GM18868 (cell line): ENCODE measurements around the gene PNPLA7.

Experiments used
- ATAC-seq: cut with Tn5 transposase; IDR thresholded peaks from one replicate; pipeline ENCODE4 v1.9.1; 2021; ENCODE audit warnings: mild to moderate bottlenecking, moderate library complexity; ENCODE audit not compliant: unreplicated experiment

PNPLA7 gene

DNA sequence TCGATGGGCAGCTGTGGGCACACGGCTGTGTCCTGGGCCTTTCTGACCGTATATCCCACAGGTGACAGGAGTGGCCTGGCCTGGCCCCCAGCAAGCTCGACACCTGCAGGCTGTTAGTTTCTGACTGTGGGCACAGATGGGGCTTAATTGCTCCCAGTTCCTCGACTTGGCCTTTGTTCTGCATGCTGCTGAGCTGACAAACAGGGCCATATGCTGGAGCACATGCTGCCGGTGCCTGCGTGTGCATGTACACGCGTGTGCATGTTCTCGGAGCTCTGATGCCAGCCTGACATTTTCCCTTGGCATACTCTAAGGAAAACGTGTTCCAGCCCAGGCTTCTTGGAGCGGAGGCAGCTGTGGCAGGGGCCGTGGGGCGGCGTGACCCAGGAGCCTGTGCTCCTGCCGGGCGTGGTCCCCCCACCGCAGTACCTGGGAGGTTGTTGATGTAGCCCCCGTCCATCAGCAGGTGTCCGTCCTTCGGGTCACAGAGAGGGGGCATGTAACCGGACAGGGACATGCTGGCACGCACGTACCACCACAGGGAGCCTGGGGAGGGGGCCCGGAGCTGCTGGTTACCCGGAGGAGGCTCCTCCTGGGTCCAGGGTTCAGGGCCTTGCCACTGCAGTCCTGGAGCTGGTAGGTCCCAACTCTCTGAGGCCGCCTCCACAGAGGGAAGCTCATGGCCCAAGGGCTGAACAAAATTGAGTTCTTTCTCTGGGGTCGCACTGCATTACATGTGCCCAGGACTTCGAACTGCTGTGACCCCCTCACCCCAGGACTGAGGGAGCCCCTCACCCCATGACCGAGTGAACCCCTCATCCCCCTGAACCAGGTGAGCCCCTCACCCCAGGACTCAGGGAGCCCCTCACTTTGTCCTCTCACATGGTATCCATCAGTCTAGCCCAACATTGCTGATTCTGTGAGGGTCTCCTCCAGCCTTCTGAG is 86.9 kb downstream of the PNPLA7 start:
- ATAC-seq, result no peak

DNA sequence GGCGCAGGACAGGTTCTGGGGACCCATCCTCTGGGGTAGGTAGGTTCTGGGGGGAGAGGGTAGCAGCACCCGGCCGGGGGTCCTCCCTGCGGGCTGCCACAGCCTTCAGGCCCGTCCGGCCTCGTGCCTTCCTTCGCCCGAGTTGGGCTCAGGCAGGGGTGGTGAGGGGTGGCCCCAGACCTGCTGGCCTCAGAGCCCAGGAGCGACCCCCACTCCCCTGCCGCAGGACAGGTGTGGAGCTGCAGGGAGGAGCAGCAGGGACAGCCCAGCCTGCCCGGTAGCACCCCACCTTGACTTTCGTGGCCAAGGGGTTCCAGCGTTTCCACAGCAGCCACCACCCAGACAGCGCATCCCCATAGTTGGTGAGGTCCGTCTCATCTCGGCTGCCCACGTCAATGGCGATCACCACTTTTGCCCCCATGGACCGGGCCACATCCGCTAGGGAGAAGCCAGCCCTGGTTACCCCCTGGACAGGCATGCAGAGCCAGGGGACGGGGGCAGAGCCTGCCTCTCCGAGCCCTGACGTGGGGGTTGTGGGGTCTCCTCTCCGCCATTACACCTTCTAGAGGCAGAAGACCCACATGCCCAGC is 87.7 kb downstream of the PNPLA7 start:
- ATAC-seq, result no peak

DNA sequence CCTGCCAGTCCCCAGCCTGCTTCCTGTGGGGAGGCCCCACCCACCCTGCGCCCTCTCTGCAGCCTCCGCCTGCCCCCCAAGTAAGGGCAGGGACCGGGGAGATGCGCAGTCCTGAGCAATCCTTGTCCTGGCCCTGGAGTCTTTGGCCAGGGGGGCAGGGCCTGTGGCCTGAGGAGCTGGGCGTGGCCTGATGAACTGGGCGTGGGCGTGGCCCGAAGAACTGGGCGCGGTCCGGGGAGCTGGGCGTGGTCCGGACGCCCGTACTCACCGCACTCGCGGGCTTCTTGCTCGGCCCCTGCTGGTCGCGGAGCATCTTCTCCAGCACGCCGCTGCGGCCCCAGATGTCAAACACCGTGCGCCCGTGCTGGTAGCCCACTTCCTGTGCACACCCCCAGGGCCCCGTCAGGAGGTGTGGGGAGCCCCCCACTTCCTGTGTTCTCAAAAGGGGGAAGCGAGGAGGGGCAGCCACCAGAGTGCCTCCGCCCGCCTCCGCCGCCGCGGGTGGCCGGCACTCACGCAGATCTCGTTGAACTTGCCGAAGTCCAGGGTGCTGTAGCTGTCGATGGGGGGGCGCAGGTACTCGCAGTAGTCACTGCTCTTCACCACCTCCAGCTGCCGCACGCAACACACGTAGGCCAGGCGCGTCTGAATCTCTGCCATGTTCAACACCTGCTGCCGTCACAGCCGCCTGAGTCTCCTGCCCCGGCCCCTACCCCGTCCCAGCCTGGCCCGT is 88.4 kb downstream of the PNPLA7 start:
- peak; percentile 65 for ATAC-seq

DNA sequence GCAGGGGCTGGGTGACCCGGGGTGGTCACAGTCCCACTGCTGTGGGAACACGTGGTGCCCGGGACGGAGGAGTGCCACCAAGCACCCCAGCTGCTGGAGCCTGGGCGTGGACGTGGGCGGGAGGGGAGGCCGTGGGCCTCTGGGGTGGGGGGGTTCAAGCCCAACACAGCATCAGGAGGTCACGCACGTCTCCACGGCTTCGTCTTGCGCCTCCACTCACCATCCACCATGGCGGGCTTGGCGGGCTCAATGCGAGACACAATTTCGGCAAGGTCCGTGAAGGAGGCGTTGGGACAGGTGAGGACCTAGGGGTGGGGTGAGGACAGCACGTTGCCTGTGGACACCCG is 88.9 kb downstream of the PNPLA7 start:
- no peak for ATAC-seq

DNA sequence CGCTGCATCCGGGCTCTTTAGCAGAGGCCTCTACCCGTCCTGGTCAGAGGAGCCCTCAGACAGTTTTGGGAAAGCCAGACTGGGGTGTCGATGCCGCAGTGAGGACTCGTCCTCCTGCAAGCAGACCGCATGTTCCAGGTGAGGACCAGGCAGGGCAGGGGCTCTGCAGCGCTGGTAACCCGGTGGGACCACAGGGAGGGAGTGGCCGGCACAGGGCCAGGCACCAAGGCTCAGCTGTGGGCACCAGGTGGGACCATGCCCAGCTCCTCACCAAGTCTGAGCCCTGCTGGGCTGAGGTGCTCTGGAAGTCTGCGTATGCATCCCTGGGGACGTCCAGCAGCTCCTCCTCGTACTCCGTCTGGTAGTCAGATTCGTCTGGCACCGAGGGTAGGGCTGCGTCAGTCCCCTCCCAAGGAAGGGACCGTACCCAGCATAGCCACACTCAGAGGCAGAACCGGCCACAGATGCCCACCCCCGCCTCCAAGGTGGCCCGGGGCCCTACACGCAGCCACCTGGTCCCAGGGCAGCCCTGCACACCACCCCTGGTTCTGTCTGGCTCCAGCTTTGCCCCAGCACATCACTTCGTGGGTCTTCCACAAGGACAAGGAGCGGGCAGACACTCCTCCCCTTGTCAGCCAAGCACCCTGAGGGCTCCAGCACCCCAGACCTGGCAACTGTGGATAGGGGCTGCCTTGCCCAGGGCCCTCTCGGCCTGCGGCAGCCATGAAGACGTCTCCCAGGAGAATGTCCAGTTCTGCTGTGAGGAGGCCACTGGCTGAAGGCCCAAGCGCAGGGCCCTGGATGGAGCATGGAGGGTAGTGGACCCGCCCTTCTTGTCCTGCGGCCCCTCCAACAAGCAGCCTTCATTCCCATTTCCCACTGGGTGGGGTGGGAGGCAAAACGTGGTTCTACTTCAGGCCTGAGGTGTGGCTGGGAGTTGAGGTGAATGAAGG is 89.6 kb downstream of the PNPLA7 start:
- no peak for ATAC-seq

DNA sequence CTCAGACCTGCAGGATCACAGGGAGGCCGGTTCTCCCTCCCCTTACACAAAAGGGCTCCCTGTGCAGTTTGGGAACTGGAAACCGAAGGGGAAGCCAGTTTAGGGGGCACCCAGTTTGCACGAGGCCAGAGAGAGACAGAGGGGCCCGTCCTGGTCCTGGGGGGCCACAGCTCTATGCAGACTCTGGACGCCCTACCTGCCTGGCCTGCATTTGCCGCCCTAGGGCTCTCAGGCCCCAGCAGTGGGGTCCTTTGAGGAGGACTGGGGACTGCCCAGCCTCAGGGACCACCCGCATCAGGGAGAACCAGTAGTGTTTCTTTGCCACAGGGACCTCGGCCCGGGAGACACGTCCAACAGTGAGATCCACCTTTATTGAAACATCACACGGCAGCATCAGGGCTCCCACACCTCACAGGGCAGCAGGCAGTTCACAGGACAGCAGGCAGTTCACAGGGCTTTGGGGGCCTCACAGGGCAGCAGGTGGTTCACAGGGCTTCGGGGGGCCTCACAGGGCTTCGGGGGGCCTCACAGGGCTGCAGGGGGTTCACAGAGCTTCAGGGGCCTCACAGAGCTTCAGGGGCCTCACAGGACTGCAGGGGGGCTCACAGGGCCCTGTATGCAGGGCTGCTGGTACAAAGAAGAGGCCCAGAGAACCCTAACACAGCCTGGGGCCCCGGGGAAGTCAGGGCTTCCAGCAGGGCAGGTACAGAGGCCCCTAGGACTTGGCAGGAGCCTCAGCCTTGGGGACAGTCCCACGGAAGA is 90.4 kb downstream of the PNPLA7 start:
- no peak for ATAC-seq

DNA sequence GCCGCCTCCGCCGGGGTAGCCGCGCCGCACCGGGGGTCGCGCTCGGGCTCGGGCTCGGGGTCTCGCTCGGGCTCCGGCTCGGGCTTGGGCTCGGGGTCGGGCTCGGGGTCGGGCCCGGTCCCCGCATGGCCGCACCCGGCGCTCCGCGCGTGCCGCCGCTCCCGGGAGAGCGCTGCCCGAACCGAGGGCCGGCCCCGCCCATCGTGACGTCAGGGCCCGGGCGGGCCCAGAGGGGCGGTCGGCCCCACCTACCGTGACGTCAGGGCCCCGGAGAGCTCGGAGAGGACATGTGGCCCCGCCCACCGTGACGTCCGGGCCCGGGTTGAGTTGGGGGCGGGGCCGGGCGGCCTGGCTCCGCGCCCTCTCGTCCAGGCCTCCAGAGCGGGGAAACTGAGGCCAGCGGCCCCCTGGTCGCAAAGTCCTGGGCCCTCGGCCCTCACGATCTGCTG is 91.0 kb downstream of the PNPLA7 start, which contains the start of gene NSMF:
Gene NSMF, minus strand, starts transcription at position 183 of the 449 bp plus-strand sequence. CDS start 232 bp downstream, outside the sequence.
- peak; percentile 68 for ATAC-seq

DNA sequence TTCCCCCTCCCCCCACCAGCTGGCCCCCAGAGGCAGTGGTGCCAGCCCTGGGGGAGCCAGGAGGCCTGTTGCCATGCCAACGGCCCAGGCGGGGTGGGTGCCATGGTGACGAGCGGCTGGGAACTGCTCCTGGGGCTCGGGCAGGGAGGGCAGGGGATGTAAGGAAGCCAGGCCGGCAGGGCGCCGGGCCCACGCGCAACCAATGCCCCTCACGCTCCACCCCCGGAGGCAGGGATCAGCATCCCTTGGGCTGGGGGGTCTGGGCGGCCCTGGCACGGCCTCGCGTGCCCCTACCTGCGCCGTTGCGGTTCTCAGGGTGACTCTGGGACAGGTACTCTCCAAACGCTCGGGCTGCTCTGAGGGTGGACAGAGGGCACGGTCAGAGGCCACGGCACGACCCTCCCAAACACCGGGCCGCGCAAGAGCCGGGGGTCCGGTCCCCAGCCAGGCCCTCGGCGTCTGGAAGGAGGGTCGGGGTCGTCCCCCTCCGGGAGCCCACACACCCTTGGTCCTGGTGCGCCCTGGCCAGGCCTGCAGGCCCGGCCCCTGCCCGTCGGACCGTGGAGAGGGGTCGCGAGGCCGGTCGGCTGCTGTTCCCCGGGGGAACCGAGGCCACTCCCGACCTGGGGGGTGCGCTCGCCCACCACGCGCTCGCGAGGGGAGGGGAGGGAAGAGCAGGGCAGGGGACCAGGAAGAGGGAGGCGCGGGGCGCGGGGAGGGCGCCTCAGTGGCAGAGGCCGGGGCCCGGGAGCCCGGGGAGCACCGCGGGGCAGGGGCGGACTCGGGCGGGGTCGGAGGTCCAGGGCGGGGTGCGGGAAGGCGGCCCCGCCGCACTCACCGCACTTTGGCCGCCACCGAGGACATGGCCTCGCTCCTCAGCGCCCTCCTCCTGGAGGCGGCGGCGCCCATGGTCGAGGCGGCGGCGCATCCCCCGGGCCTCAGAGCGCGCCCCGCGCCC is 91.7 kb downstream of the PNPLA7 start:
- peak; percentile 6 for ATAC-seq

DNA sequence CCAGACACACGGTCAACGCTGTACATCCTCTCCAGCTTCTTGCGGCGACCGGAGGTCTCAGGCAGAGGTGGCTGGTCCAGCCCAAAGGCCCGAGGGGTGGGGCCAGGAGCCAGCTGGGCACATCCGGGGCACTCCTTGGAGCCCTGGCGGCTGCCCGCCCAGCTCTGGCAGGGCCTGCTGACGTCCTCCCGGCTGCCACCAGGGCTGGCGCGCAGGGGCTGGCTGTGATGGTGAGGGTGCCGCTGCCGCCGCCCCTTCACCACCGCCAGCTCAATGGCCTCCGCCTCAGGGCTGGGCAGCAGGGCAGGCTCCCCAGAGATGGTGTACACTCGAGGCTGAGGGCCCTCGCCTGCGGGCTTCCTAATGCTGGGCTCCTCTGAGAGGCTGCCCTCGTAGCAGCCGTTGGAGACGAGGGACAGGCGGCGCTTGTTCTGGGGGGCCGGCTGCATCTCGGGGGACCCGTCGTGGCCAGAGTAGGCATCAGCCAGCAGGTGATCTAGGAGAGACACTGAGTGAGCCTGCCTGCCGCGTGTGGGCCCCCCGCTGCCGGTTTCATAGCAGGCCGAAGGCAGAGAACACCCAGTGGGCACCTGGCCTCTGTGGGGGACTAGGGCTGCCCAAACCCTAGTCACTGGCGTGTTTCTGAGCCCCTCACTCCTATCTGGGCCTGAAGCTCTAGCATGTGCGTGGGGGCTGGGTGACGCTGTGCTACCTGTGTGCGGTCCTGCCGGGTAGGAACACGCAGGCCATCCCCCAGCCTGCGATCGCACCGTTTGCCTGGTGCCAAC is 92.6 kb downstream of the PNPLA7 start:
- ATAC-seq, result no peak

DNA sequence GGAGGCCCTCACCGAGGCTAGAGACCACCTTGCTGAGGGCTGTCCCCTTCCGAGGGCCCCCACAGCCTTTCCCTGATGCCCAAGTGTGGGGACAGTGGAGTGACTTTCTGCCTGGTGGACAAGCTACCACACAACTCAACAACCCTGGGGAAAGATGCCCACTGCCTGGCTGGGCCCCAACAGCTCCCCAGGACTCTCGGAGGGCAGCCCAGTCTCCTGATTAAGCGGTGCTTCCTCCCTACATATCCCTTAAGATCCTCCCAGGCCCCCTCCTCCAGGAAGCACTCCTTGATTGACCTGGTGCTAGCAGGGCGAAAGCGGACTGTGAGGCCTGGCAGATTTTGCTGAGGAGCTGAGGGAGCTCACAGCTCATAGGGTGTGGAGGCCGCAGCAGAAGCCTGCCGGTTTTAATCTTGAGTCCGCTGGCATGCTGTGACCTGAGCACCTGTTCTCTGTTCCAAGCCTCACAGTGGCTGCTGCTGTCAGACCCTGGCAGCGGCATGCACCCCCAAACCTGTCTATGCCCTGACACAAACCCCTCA is 93.3 kb downstream of the PNPLA7 start:
- no peak for ATAC-seq

DNA sequence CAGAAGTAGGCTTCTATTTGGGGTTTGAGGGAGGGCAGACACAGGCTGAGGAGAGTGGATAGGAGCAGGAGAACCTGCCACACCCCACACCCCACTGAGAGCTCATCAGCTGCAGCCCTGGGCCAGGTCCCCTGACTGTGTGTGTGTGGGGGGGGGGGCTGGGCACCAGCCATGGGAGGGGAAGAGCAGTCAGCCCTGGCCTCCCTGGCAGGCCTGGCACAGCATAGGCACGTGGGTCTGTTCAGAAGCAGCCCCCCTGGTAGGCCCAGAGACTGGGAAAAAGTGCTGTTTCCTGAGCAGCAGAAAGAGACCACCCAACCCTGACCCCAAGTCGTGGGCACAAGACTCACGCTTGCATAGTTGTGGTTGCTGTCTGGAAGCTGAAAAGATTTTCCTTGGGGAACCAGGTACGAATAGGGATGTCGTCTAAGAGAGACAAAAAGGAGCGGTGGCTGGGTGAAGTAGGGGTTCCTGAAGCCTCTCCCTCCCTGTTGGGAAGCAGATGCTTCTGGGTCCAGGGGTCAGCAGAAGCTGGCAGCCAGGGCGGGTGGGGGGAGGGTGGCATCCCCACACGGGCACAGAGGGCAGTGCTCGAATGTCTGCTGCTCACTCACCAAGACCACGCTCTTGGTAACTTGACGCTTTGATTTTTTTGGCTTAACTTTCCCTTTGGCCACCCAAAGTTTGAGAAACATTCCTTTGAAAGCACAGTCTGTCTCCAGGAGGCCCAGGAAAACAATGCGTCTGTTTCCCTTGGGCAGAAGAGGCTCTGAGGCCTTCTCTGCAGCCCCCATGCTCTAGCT is 93.9 kb downstream of the PNPLA7 start:
- no peak for ATAC-seq

DNA sequence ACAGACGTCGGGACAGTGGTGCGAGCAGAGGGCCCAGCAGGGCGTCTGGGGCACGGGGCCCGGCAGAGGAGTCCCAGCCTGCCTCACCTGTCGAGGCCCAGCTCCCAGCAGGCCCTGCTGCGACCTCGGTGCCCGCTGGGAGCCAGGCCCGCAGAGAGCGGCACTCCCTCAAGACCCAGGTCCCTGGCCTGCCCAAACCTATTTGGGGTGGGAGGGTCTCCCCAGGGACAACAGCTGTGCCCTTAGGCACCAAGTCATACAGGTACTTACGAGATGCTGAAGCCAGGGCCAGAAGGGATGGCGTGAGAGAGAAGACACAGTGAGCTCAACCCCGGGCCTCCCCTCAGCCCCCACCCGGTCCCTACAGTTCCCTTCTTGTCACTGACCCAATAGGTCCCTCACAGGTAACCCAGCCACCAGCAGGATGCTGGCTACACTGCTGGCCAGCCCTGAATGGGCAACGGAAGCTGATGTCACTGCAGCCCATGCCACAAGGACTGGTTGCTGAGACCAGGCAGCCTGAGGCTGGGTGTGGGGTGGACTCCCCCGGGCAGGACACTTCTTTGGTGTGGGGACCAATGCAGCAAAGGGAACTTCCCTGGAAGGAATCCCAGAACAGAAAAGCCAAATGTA is 94.7 kb downstream of the PNPLA7 start:
- no peak for ATAC-seq

DNA sequence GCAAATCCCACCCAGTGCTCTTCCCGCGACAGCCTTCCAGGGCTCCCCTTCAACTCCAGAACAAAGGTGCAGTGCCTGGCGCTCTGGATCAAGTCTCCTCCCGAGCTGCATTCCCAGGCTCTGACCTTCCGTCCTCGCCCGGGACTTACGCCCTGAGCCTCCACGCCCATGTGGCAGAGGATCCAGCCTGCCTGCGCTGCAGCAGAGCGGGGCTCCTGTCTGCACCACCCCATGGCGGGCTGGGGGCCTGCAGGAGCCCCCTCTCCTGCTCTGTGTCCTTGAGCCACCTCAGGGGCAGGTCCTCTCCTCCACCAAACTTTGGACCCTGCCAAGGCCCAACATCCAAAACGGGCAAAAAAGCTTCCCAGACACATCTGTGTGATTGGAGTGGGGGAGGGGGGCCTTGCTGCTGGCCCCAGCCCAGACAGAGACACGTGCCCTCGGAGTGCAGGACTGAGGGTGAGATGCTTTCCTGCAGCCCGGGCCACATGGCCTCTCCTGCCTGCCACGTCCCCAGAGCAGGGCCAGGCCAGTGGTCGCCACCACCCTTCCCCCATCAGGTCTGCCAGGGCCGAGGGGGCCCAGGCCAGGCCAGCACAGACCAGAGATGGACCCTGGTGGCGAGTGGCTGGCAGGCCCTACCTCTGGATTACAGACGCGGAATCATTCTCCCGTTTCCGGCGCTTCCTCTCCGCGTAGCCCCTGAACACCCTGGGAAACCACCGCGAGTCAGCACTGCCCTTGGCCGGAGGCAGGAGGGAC is 95.4 kb downstream of the PNPLA7 start:
- ATAC-seq, result no peak

DNA sequence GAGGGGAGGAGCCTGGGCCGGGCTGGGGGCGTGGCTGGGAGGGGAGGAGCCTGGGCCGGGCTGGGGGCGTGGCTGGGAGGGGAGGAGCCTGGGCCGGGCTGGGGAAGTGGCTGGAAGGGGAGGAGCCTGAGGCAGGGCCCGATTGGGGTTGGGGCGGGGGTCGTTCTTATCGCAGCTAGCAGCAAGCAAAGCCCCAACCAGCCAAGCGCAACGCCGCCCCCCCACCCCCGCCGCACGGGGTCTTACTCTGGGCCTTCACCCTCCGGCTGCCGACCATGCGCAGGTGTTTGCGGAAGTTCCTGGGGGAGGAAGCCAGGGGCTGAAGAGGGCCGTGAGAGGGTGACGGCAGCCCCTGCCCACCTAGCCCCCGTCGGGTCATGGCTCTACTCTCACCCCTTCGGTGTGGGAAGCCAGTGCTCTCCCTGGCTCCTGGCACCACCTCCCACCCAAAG is 96.0 kb downstream of the PNPLA7 start:
- no peak for ATAC-seq

DNA sequence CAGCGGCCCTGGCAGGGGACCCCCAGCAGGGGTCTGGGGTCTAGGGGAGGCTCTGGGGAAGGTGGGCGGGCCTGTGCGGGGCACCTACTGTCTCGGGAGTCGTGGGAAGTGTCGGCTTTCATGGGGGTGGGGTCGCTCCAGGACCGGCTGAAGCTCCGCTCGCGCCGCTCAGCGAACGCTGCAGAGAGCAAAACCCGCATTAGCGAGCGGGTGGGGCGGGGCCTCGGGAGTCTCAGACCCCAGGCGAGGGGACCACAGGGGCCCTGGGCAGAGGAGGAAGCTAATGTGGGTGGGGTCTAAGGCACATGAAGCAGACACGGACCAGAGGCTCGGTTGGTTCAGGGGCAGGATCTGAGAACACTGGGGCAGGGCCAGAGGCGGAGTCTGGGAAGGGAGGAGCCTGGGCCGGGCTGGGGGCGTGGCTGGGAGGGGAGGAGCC is 96.5 kb downstream of the PNPLA7 start:
- no peak for ATAC-seq
